ENCODE results near the gene CXCL11. TPM values are rescaled to one million over a fixed set of nuclear protein-coding genes. Genes with fewer than 3 reads are reported as not detected.
A peak's percentile ranks its signal among the peaks of the same experiment; 100 is the strongest.

Gene CXCL11
- total and polyA plus RNA-seq, 2 donors (not counting 1 experiment from before 2014, with no cell fraction given): not detected

DNA sequence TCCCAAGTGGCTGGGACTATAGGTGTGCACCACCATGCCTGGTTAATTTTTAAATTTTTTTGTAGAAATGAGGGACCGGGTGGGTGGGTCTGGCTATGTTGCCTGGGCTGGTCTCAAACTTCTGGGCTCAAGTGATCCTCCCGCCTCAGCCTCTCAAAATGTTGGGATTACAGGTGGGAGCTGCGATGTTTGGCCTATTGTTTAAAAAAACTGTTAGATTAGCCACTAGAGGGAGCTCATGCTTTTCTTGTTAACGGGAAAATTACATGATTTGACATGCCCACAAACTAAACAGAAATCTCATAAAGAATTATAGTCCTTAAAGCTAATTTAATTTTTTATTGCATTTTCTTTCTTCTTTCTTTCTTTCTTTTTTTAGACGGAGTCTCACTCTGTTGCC, 40.1 kb downstream of the CXCL11 start:
- no peaks in the 10 kb centered on the region for H3K9me3 Mint-ChIP-seq (ENCODE audit: insufficient read depth)
- H3K4me1 Mint-ChIP-seq: peaks cover 7% of the 10 kb centered on the region
- H3K4me2 ChIP-seq (replicated peaks; ENCODE audit: low read depth, low read length, poor library complexity, severe bottlenecking): no peak overlapping the region
- ATAC-seq (ENCODE audit: low read depth): no peak
- H2AFZ ChIP-seq (ENCODE audit: insufficient read depth, low read depth, low read length, poor library complexity, severe bottlenecking): no peak overlapping the region
- peaks cover 13% of the 10 kb centered on the region for H3K79me2 ChIP-seq (ENCODE audit: control insufficient read depth, insufficient read depth, low read length)
- DNase-seq: peak; percentile 72
- TF ChIP-seq EZH2 (IDR thresholded peaks at IDR 0.05; ENCODE audit: borderline replicate concordance, insufficient read depth, low read depth, low read length, poor library complexity, severe bottlenecking) (no peak), CTCF (IDR thresholded peaks at IDR 0.05) (peak; percentile 81)
- no peaks in the 10 kb centered on the region for H4K20me1 ChIP-seq (ENCODE audit: control insufficient read depth, insufficient read depth, low read length, poor library complexity, severe bottlenecking)
- H3K27ac ChIP-seq (ENCODE audit: low read length in 2 of 2): no peak overlapping the region
- intact Hi-C loops (cut with micrococcal nuclease): loop anchor here (1.0 to 2.0 kb wide), 2 partner anchors 72 to 101 kb away; no protein-coding TSS in a partner anchor
- peaks cover 4 to 6% of the 10 kb centered on the region in 2 donors for H3K4me1 ChIP-seq (ENCODE audit: control insufficient read depth in 2 of 2, insufficient read depth in 2 of 2, low read length in 2 of 2)
- H3K9me3 ChIP-seq (ENCODE audit: control extremely low read depth in 1 of 3, control insufficient read depth in 2 of 3, insufficient read depth in 1 of 3, low read length in 2 of 3): no peaks in the 10 kb centered on the region
- ChIA-PET POLR2A (interaction anchor here (0.6 kb wide), 1 partner anchor 74 kb away, joined by 4 read pairs; no protein-coding TSS in a partner anchor), CTCF (interaction anchor here (0.6 to 4.8 kb wide), 40 partner anchors 10 to 509 kb away, joined by 3 to 132 read pairs (median 5); partner anchors contain the start of genes ART3, CXCL11, CXCL9 and NUP54)
- H3K9ac ChIP-seq (ENCODE audit: low read length): no peak overlapping the region
- H3K27me3 ChIP-seq (replicated peaks in 1 of 4; ENCODE audit: control extremely low read depth in 1 of 4, control insufficient read depth in 3 of 4, insufficient read depth in 4 of 4, low read length in 3 of 4): no peaks in the 10 kb centered on the region
- H3K36me3 ChIP-seq (replicated peaks in 1 of 2; ENCODE audit: control extremely low read depth in 1 of 2, control insufficient read depth in 1 of 2, extremely low read depth in 1 of 2, insufficient read depth in 2 of 2, low read length in 1 of 2): no peaks in the 10 kb centered on the region
- no peak overlapping the region for H3K4me3 ChIP-seq (ENCODE audit: control extremely low read depth in 1 of 5, extremely low read depth in 1 of 5, insufficient read depth in 1 of 5, low read depth in 2 of 5, low read length in 4 of 5)
- WGBS (ENCODE audit: insufficient coverage): 36% methylated on average over 1 of the region's 5 CpGs
- H3K4me3 Mint-ChIP-seq: no peak overlapping the region
- H3K27me3 Mint-ChIP-seq: peaks cover 9% of the 10 kb centered on the region
- H3K27ac Mint-ChIP-seq: no peak overlapping the region

DNA sequence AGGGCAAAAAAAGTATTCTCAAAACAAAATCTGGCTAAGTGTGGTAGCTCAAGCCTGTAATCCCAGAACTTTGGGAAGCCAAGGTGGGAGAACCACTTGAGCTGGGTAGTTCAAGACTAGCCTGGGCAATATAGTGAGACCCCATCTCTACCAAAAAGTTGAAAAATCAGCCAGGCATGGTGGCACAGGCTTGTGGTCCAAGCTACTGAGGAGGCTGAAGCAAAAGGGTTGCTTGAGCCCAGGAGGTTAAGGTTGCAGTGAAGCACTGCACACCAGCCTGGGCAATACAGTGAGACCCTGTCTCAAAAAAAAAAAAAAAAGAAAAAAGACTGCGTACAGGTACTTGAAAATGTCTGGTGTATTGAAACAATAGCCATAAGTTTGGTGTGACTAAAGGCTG, 43.4 kb downstream of the CXCL11 start:
- Histone ChIP-seq H3K4me2 (replicated peaks; ENCODE audit: low read depth, low read length, poor library complexity, severe bottlenecking) (no peak overlapping the region), H3K36me3 (replicated peaks in 1 of 2; ENCODE audit: control extremely low read depth in 1 of 2, control insufficient read depth in 1 of 2, extremely low read depth in 1 of 2, insufficient read depth in 2 of 2, low read length in 1 of 2) (peaks cover 0 to 3% of the 10 kb centered on the region in 2 experiments), H3K27ac (ENCODE audit: low read length in 2 of 2) (no peak overlapping the region), H3K79me2 (ENCODE audit: control insufficient read depth, insufficient read depth, low read length) (peaks cover 46% of the 10 kb centered on the region), H3K4me1 (ENCODE audit: control insufficient read depth in 2 of 2, insufficient read depth in 2 of 2, low read length in 2 of 2) (peaks cover 27 to 28% of the 10 kb centered on the region in 2 donors), H2AFZ (ENCODE audit: insufficient read depth, low read depth, low read length, poor library complexity, severe bottlenecking) (no peak overlapping the region), H4K20me1 (ENCODE audit: control insufficient read depth, insufficient read depth, low read length, poor library complexity, severe bottlenecking) (peaks cover 26% of the 10 kb centered on the region), H3K27me3 (replicated peaks in 1 of 4; ENCODE audit: control extremely low read depth in 1 of 4, control insufficient read depth in 3 of 4, insufficient read depth in 4 of 4, low read length in 3 of 4) (no peaks in the 10 kb centered on the region), H3K4me3 (ENCODE audit: control extremely low read depth in 1 of 5, extremely low read depth in 1 of 5, insufficient read depth in 1 of 5, low read depth in 2 of 5, low read length in 4 of 5) (no peak overlapping the region), H3K9ac (ENCODE audit: low read length) (no peak overlapping the region), H3K9me3 (ENCODE audit: control extremely low read depth in 1 of 3, control insufficient read depth in 2 of 3, insufficient read depth in 1 of 3, low read length in 2 of 3) (no peaks in the 10 kb centered on the region)
- intact Hi-C loops (cut with micrococcal nuclease): loop anchor here (5.0 kb wide), 2 partner anchors 220 to 1870 kb away; partner anchors contain the start of genes MRPL1 and SCARB2
- TF ChIP-seq CTCF (IDR thresholded peaks at IDR 0.05) (no peak), EZH2 (IDR thresholded peaks at IDR 0.05; ENCODE audit: borderline replicate concordance, insufficient read depth, low read depth, low read length, poor library complexity, severe bottlenecking) (no peak)
- DNase-seq (no peak), ATAC-seq (ENCODE audit: low read depth) (no peak)
- WGBS (ENCODE audit: insufficient coverage): 89% methylated on average over 1 of the region's 1 CpG
- peaks cover 32% of the 10 kb centered on the region for H3K4me1 Mint-ChIP-seq
- H3K27me3 Mint-ChIP-seq: peaks cover 9% of the 10 kb centered on the region
- POLR2A ChIA-PET: no interaction called here
- no peaks in the 10 kb centered on the region for H3K9me3 Mint-ChIP-seq (ENCODE audit: insufficient read depth)
- no peak overlapping the region for H3K27ac Mint-ChIP-seq
- CTCF ChIA-PET: interaction anchor here (0.9 to 3.6 kb wide), 10 partner anchors 17 to 98 kb away, joined by 3 to 21 read pairs (median 4); partner anchors contain the start of gene NAAA
- no peak overlapping the region for H3K4me3 Mint-ChIP-seq

All from B cell (primary cell).